Choroid plexus epithelial cell (primary cell): ENCODE data around the gene DSTN.

Experiments
- DNase-seq: peaks from one replicate; pipeline ENCODE4 v3.0.0-alpha.2; 2010; ENCODE audit warnings: low read depth
- H3K4me3 ChIP-seq: 2 replicates; pipeline ENCODE4 v1.5.1; 2011; ENCODE audit warnings: low read depth, mild to moderate bottlenecking, control low read depth, low read length, moderate library complexity
- CTCF ChIP-seq: conservative IDR thresholded peaks from 2 replicates; pipeline ENCODE4 v1.5.1; 2011; ENCODE audit warnings: low read depth, mild to moderate bottlenecking, control low read depth, inconsistent platforms, low read length, moderate library complexity

Gene DSTN

GRCh38 chr20:17641520-17641964 is 71.7 kb downstream of the DSTN start:
- TF ChIP-seq CTCF = no peak
- no peak overlapping the region for H3K4me3 ChIP-seq
- no peak for DNase-seq

- no peak overlapping the region for H3K4me3 ChIP-seq
- TF ChIP-seq CTCF = no peak
- no peak for DNase-seq
Observed at GRCh38 chr20:17641993-17642392, 72.1 kb downstream of the DSTN start.

DNA sequence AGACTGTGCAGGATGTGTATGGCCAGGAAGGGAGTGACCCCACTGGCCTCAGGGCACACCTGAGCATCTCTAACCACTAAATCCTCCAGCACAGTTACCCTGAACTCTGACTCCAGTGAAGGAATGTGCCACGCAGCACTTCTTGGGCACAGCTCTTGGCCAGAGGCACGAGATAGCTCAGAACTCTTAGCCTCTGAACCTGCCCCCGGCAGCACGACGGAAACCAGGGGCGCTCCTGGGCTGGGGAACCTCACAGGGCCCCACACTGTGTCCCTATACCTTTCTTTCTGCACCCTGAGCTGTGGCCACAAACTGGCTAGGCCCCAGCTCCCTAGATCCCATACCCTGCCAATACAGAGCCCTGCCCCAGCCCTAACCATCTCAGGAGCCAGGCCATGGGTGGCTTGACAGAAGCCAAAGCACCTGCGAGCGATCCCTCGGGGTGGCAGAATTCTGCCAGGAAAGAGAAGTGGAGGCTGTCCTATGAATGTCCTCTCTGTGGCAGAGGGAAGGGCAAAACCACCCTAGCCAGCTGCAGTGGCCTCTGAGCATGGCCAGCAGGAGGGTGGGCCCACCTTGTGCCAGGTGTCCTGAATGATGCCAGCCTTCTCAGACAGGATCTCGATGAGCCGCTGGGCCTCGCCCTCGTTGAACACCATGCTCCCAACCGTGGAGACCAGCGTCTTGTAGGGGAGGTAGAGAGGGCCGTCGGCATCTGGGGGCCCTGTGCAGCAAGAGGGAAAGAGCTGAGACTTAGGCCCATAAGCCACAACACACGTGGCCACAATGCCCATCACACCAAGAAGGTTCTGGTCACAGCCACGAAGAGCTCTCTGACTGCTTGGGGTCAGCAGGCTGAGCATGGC is 72.8 kb downstream of the DSTN start:
- TF ChIP-seq CTCF = no peak
- no peak overlapping the region for H3K4me3 ChIP-seq
- DNase-seq = no peak

GRCh38 chr20:17643531-17644188 is 73.8 kb downstream of the DSTN start:
- TF ChIP-seq CTCF = no peak
- no peak overlapping the region for H3K4me3 ChIP-seq
- no peak for DNase-seq

- no peak for TF ChIP-seq CTCF
- H3K4me3 ChIP-seq = no peak overlapping the region
- no peak for DNase-seq
Observed at GRCh38 chr20:17644451-17644850, 74.6 kb downstream of the DSTN start.

DNA sequence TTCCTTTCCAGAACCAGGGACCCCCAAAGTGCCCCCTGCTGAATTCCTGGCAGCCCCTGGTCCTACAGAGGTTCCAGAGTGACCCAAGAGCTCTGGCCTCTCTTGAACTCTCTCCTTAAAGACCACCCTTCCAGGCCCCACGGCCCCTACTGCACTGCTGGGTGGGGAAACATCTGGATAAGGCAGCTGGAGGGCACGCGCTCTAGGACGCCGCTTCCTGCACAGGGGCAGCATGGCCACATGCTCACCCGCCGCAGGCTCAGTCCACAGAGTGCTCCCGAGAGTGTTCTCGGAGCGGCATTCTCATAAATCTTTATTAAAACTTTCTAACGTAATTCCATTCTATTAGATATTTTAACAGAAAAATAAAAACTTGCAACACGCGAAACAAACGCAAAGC is 75.1 kb downstream of the DSTN start:
- DNase-seq = no peak
- TF ChIP-seq CTCF = no peak
- no peak overlapping the region for H3K4me3 ChIP-seq
